ENCODE results near the gene LACRT.

The LACRT gene

DNA sequence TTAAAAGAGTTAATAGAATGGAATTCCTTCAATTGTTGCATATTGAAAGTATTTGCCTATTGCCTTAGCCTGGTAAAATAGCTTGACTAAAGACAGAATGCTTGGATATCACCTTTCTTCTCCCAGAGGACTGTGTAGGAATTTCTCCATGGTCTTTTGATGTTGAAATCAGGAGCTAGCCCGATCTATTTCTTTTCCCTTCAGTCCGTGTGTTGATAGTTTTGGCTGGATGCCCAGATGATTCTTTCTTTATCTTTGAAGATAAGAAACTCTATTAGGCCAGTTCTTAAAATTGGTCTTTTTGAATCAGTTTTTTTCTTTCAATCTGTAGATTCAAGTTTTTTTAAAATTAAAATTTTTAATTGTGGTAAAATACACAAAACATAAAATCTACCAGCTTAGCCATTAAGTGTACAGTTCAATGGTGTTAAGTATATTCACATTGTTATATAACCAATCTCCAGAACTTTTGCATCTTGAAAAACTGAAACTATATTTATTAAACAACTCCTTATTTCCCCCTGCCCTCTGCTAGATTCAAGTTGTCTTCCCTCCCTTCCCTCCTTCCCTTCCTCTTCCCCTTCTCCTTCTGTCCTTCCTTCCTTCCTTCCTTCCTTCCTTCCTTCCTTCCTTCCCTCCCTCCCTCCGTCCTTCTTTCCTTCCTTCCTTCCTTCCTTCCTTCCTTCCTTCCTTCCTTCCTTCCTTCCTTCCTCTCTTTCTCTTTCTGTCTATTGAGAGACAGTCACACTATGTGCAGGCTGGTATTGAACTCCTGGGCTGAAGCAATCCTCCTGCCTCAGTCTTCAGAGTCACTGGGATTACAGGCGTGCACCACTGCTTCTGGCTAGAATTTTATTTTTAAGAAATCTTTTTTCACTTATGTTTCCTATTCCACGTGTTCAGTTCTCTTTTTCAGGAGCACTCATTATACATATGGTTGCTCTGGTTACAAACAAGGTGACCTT, 10.1 kb downstream of the LACRT start:
- no peaks in the 10 kb centered on the region for H3K36me3 Mint-ChIP-seq (ENCODE audit: low read depth)
- no peak overlapping the region for H3K4me3 Mint-ChIP-seq
- H3K27ac Mint-ChIP-seq: no peak overlapping the region
- H3K27me3 Mint-ChIP-seq (ENCODE audit: low read depth): peaks cover 40% of the 10 kb centered on the region
- DNase-seq (ENCODE audit: low spot score): no peak
- H3K9me3 Mint-ChIP-seq: peaks cover 12% of the 10 kb centered on the region
- no peaks in the 10 kb centered on the region for H3K4me1 Mint-ChIP-seq (ENCODE audit: low read depth)

DNA sequence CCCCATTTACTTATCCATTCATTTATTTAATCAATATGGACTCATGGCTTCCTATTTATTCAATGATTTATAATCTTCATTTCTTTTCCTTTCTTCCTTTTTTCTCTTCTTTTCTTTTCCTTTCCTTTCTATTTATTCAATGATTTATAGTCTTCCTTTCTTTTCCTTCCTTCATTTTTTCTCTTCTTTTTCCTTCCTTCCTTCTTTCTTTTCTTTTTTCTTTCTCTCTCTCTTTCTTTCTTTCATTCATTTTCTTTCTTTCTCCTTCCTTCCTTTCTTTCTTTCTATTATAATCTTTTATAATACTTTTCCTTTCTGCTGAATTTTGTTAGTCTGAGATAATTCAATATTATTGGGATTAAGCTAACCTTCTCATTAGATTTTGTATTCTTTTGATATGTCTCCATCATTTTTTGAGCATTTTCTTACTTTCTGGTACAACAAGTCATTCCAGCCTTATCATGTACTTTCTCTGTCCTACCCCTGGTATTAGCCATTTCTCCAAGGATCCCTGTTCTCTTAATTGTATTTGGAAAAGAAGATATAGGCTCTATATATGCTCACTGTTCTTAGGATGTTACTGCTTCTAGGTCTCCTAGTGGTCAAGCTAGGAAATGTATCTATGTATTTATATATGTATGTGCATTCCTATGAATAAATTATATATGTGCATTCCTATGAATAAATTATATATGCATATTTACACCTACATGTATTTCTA, 12.1 kb downstream of the LACRT start:
- Mint-ChIP-seq H3K4me3 (no peak overlapping the region), H3K9me3 (peaks cover 6% of the 10 kb centered on the region), H3K4me1 (ENCODE audit: low read depth) (no peaks in the 10 kb centered on the region), H3K36me3 (ENCODE audit: low read depth) (no peaks in the 10 kb centered on the region), H3K27ac (no peak overlapping the region), H3K27me3 (ENCODE audit: low read depth) (peaks cover 55% of the 10 kb centered on the region)
- no peak for DNase-seq (ENCODE audit: low spot score)

DNA sequence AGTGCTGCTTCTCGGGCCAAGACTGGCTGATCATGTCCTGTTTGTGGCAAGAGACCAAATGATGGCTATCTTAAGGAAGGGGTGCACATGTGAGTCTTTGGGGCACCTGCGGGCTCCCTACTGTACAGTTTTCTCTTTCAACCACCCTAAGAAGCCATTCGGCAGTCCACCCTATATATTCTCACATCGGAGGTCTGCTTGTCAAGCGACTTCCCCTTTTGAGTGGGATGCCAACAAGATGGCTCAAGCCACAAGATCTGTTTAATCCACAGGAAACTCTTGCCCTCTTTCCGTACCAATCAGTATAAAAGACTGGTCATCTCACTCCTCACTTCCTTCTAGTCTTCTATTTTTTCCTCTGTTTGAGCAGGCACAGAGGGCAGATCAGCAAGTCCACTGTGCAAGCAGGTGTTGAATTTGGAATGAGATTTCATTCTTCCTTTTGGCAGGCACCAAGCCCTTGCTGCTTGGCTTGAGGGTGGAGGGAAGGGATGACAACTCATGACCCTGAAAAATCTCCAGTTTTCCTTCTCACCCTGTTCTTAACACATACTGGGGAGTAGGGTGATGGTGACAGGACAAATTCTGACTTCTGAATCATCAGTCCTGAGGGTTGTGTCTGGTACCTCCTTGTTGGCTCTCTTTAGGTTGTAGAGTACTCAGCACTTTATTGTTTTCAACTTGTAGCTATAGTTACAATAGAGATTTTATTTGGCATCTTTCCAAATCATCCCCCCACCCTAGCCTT, 17.6 kb downstream of the LACRT start:
- H3K4me1 Mint-ChIP-seq (ENCODE audit: low read depth): peaks cover 4% of the 10 kb centered on the region
- no peak overlapping the region for H3K4me3 Mint-ChIP-seq
- H3K9me3 Mint-ChIP-seq: no peaks in the 10 kb centered on the region
- H3K27ac Mint-ChIP-seq: no peak overlapping the region
- H3K36me3 Mint-ChIP-seq (ENCODE audit: low read depth): no peaks in the 10 kb centered on the region
- no peak for DNase-seq (ENCODE audit: low spot score)
- peaks cover 49% of the 10 kb centered on the region for H3K27me3 Mint-ChIP-seq (ENCODE audit: low read depth)

DNA sequence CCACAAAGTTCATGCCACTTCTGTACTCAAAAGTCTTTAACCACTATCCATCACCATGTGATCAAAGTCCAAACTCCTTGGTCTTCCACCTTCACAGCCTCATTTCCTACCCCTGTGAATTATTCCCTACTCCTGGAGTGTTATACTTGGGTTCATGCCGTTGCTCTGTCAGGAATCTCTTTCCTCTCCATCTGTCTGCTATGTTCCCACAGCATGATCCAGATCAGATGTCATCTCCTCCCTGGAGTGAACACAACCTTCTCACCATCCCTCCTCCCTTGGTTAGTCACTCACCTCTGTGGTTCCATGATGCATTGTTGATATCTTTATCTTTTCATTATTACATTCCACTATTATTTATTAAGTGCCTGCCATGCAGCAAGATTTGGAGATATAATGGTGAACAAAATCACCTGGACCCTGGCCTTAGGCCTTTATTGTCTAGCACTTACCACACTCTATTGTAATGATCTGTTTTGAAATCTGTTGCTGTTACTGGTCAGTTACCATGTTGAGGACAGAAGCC, 22.4 kb downstream of the LACRT start:
- H3K27ac Mint-ChIP-seq: no peak overlapping the region
- peaks cover 4% of the 10 kb centered on the region for H3K4me1 Mint-ChIP-seq (ENCODE audit: low read depth)
- DNase-seq (ENCODE audit: low spot score): no peak
- H3K36me3 Mint-ChIP-seq (ENCODE audit: low read depth): no peaks in the 10 kb centered on the region
- H3K4me3 Mint-ChIP-seq: no peak overlapping the region
- H3K9me3 Mint-ChIP-seq: no peaks in the 10 kb centered on the region
- H3K27me3 Mint-ChIP-seq (ENCODE audit: low read depth): peaks cover 28% of the 10 kb centered on the region

DNA sequence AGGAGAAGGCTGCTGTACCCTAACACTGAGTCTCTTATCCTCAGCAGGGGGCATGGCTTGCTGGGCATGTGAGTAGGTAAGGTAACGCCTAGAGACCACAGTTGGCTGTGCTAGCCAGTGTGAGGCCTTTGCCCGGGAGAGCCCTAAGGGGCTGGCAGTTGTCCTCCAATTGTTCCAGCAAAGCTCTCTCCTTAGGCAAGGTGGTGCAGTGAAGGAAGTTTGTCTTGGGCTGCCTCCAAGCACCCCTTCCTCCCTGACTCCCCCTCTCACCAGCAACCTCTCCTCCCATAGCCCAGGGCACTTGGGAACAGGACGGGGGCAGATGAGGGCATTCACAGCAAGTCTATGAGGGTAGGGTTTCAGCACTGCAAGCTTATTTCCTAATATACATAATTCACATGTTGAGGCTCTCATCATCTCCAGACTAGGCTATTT, 23.0 kb downstream of the LACRT start:
- Mint-ChIP-seq H3K27me3 (ENCODE audit: low read depth) (peaks cover 26% of the 10 kb centered on the region), H3K36me3 (ENCODE audit: low read depth) (no peaks in the 10 kb centered on the region), H3K27ac (no peak overlapping the region), H3K9me3 (no peaks in the 10 kb centered on the region), H3K4me3 (no peak overlapping the region), H3K4me1 (ENCODE audit: low read depth) (peaks cover 1% of the 10 kb centered on the region)
- DNase-seq (ENCODE audit: low spot score): no peak

DNA sequence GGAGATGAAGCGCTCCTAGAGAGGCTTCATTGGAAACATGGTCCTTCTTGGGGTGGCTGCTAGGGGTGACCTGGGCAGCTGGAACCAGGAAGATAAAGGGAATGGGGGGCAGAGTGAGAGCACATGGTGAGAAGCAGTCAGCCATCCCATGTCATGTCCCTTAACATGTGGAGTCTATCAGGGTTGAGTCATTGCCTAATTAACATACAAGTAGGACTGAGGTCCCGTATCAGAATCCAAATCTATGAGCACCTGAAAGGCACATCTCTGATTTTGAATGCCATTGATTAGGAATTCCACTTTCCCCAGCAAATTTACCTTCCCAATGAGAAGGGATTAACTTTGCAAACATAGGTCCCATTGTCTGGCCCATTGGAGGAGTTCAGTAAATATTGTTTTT, 25.9 kb downstream of the LACRT start:
- H3K27me3 Mint-ChIP-seq (ENCODE audit: low read depth): peaks cover 14% of the 10 kb centered on the region

DNA sequence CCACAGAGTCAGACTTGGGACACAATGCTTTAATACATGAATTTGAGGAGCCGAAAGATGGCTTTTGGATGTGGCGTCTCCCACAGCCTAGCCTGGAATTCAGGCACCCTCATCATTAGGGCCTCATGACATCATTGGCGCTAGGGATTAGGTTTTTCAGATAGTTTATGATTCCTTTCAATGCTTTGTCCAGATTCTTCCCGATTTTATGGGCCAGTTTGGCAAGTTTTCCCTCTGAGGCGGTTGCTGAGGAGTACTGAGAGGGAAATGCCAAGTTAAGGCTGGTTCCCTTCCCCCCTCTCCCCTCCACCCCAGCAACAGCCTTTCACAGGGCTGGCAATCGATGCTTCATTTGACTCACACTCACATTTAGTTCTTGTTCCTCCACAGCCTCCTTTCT, 26.5 kb downstream of the LACRT start:
- H3K9me3 Mint-ChIP-seq: no peaks in the 10 kb centered on the region
- DNase-seq (ENCODE audit: low spot score): no peak
- H3K27ac Mint-ChIP-seq: no peak overlapping the region
- no peaks in the 10 kb centered on the region for H3K36me3 Mint-ChIP-seq (ENCODE audit: low read depth)
- peaks cover 2% of the 10 kb centered on the region for H3K4me1 Mint-ChIP-seq (ENCODE audit: low read depth)
- peaks cover 14% of the 10 kb centered on the region for H3K27me3 Mint-ChIP-seq (ENCODE audit: low read depth)
- H3K4me3 Mint-ChIP-seq: no peak overlapping the region

More for the DNA sequence above, 25.9 kb downstream of the LACRT start:
- DNase-seq (ENCODE audit: low spot score): no peak
- Mint-ChIP-seq H3K4me1 (ENCODE audit: low read depth) (no peaks in the 10 kb centered on the region), H3K9me3 (no peaks in the 10 kb centered on the region), H3K27ac (no peak overlapping the region), H3K36me3 (ENCODE audit: low read depth) (no peaks in the 10 kb centered on the region), H3K4me3 (no peak overlapping the region)

DNA sequence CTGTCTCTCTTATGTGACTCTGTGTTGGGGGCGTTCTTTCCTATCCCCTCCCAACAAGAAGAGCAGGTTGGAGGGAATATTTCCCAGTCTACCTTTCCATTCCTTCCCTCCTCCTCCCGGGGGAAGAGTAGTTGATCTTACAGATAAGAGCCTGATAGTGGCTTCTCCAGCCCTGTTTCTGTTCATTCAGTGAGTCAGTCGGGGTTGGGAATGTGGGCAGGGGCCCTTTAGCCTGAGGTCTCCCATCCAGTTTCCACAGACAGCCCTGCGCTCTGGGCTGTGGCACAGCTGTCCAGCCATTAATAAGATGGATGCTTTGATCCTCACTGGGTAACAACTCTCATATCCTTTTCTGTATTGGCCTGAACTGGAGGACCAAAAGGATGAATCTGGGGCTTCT, 28.1 kb downstream of the LACRT start:
- Mint-ChIP-seq H3K27me3 (ENCODE audit: low read depth) (peaks cover 14% of the 10 kb centered on the region), H3K36me3 (ENCODE audit: low read depth) (no peaks in the 10 kb centered on the region), H3K9me3 (no peaks in the 10 kb centered on the region), H3K4me1 (ENCODE audit: low read depth) (peaks cover 2% of the 10 kb centered on the region), H3K4me3 (no peak overlapping the region), H3K27ac (no peak overlapping the region)
- no peak for DNase-seq (ENCODE audit: low spot score)

DNA sequence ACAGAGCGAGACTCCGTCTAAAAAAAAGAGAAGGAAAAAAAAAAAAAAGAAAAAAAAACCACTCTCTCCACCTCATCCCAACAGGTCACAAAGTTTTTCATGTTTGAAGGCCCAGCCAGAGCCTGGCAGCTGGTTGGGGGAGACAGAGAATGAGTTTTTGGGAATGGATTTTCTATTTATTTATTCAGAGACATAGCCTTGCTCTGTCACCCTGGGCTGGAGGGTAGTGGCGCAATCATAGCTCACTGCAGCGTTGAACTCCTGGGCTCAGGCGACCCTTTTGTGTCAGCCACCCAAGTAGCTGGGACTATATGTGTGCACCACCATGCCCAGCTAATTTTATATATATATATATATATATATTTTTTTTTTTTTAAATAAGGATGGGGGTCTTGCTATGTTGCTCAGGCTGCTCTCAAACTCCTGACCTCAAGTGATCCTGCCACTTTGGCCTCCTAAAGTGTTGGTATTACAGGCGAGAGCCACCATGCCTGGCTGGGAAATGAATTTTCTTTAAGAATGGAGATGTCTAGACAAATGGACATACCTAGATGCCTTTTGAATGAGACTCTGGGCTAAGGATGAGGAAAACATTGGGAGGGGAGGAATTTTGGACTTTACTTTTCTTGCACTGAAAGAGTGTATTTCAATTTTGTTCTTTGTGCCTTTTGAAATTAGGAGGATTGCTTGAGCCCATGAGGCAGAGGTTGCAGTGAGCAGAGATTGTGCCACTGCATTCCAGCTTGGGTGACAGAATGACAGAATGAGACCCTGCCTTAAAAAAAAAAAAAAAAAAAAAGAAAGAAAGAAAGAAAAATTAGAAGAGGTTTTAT, 29.3 kb downstream of the LACRT start:
- H3K27ac Mint-ChIP-seq: no peak overlapping the region
- H3K36me3 Mint-ChIP-seq (ENCODE audit: low read depth): no peaks in the 10 kb centered on the region
- peaks cover 2% of the 10 kb centered on the region for H3K4me1 Mint-ChIP-seq (ENCODE audit: low read depth)
- peaks cover 12% of the 10 kb centered on the region for H3K27me3 Mint-ChIP-seq (ENCODE audit: low read depth)
- no peak for DNase-seq (ENCODE audit: low spot score)
- no peak overlapping the region for H3K4me3 Mint-ChIP-seq
- H3K9me3 Mint-ChIP-seq: no peaks in the 10 kb centered on the region

DNA sequence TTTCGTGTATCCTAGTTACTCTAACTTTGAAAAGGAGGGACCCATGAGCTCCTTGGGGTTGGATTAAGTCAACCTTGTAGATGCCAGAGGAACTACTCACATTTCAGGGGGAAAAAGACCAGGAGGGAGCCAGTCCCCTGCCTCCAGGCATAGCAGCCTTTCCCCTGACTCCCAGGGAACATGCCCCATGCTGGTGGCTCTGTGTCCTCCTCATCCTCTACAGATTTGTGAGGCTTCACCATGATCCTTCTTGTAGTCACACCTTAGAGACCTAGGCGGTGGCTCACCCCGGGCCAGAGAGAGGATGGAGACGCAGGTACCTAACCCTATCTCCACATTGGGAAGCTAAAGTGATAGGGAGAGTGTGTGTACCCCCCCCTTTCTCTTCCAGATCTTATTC, 30.3 kb downstream of the LACRT start:
- DNase-seq (ENCODE audit: low spot score): no peak
- no peak overlapping the region for H3K4me3 Mint-ChIP-seq
- H3K27me3 Mint-ChIP-seq (ENCODE audit: low read depth): peaks cover 16% of the 10 kb centered on the region
- no peak overlapping the region for H3K27ac Mint-ChIP-seq
- peaks cover 2% of the 10 kb centered on the region for H3K4me1 Mint-ChIP-seq (ENCODE audit: low read depth)
- H3K36me3 Mint-ChIP-seq (ENCODE audit: low read depth): no peaks in the 10 kb centered on the region
- H3K9me3 Mint-ChIP-seq: no peaks in the 10 kb centered on the region

DNA sequence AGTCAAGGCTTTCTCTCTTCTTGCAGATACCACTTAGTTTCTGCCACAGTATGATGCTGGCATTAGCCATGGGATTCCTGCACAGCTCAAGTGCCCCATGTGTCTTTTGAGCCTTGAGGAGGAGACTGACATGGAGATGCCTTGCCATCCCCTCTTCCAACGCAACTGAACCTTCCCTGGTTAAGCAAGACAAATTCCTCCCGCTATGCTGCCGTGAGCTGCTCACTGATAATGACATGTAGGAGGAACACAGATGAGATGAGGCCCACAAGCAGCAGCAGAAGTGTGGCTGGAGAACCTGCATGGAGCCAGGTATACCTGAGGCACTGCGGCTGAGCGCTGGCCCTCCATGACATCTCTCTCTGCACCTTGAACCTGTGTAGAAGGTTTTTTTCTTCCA, 30.8 kb downstream of the LACRT start:
- no peak overlapping the region for H3K27ac Mint-ChIP-seq
- H3K4me3 Mint-ChIP-seq: no peak overlapping the region
- DNase-seq (ENCODE audit: low spot score): no peak
- no peaks in the 10 kb centered on the region for H3K36me3 Mint-ChIP-seq (ENCODE audit: low read depth)
- H3K9me3 Mint-ChIP-seq: no peaks in the 10 kb centered on the region
- H3K4me1 Mint-ChIP-seq (ENCODE audit: low read depth): peaks cover 2% of the 10 kb centered on the region
- peaks cover 18% of the 10 kb centered on the region for H3K27me3 Mint-ChIP-seq (ENCODE audit: low read depth)

DNA sequence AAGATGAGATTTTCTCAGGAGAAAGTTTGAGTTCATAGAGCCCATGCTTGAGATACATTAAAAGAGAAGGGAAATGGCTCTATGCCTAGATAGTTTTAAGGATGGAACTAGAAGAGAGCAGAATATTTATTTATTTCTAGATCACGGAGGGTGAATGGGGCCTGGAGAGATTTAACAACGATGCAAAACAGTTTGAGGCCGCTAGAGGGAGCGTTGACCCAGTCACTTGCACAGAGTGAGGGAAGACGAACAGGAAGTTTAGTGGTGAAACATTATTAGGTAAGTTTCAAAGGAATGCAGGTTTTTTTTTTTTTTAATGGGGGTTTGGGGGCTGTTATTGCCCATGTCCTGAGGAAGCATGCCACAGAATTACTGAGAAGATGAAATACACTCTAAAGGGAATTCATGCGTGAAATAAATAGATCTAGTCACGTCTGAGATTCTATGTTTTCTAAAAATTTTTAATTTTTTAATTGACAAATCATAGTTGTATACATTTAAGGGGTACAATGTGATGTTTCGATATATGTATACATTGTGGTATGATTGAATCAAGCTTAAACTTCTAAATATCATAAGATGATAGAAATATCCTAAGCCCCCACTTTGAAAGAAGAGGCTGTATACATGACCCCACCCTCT, 31.4 kb downstream of the LACRT start:
- Mint-ChIP-seq H3K36me3 (ENCODE audit: low read depth) (no peaks in the 10 kb centered on the region), H3K27me3 (ENCODE audit: low read depth) (peaks cover 19% of the 10 kb centered on the region), H3K9me3 (no peaks in the 10 kb centered on the region), H3K4me3 (no peak overlapping the region), H3K4me1 (ENCODE audit: low read depth) (peaks cover 2% of the 10 kb centered on the region), H3K27ac (no peak overlapping the region)
- DNase-seq (ENCODE audit: low spot score): peak; percentile 40

DNA sequence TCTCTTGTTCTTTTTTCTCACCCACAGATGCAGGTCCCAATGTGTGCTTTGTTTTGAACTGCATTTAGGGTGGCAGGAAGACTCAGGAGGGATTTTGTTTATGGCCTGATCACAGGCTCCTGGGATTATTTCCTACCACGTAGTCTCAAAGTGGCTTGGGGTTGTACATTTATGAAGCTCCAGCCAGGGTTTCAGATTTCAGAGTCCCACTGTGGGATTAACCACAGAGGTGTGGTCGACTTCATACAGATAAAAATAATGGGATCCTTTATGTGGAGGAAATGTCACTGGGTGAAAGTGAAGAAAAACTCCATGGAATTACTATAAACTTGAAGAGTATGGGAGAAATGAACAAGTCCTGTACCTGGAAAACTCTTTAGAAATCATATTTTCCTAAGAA, 32.0 kb downstream of the LACRT start:
- no peak overlapping the region for H3K27ac Mint-ChIP-seq
- H3K36me3 Mint-ChIP-seq (ENCODE audit: low read depth): no peaks in the 10 kb centered on the region
- no peak overlapping the region for H3K4me3 Mint-ChIP-seq
- H3K27me3 Mint-ChIP-seq (ENCODE audit: low read depth): peaks cover 17% of the 10 kb centered on the region
- peaks cover 2% of the 10 kb centered on the region for H3K4me1 Mint-ChIP-seq (ENCODE audit: low read depth)
- no peaks in the 10 kb centered on the region for H3K9me3 Mint-ChIP-seq
- DNase-seq (ENCODE audit: low spot score): no peak

Measured in T-helper 2 cell treated with Interferon-gamma antibody and Interleukin-4, amounts not matched to agents 5 μg/mL and 100 μg/mL, for 36 hours (primary cell).